HG03460 (cell line): Measurements from ENCODE around the gene HIRA.
"Not testable (repeated sequence)": the region's sequence is repeated elsewhere in the genome, so short reads cannot be mapped to it uniquely, and the experiment has no call there.

Experiments used
- ATAC-seq: cut with Tn5 transposase; IDR thresholded peaks from one replicate; pipeline ENCODE4 v1.9.1; 2021; ENCODE audit not compliant: unreplicated experiment

HIRA gene

GRCh38 chr22:19386248-19386647 is 45.3 kb downstream of the HIRA start:
- no peak for ATAC-seq

GRCh38 chr22:19385221-19385906 is 46.2 kb downstream of the HIRA start:
- no peak for ATAC-seq

GRCh38 chr22:19383292-19383691 is 48.2 kb downstream of the HIRA start:
- ATAC-seq, result no peak

GRCh38 chr22:19382240-19382639 is 49.3 kb downstream of the HIRA start:
- no peak for ATAC-seq

GRCh38 chr22:19378344-19378674 is 53.2 kb downstream of the HIRA start:
- no peak for ATAC-seq

- ATAC-seq, result no peak
These were observed 53.8 kb downstream of the HIRA start for GRCh38 chr22:19377565-19378343.

GRCh38 chr22:19376971-19377370 is 54.6 kb downstream of the HIRA start:
- no peak for ATAC-seq

GRCh38 chr22:19376247-19376646 is 55.3 kb downstream of the HIRA start:
- no peak for ATAC-seq

- ATAC-seq, result no peak
These were observed 56.1 kb downstream of the HIRA start for GRCh38 chr22:19375435-19375834.

GRCh38 chr22:19374410-19374809 is 57.1 kb downstream of the HIRA start:
- no peak for ATAC-seq

GRCh38 chr22:19373450-19373849 is 58.1 kb downstream of the HIRA start:
- ATAC-seq, result no peak

GRCh38 chr22:19371893-19372292 is 59.6 kb downstream of the HIRA start:
- no peak for ATAC-seq

GRCh38 chr22:19368876-19369275 is 62.7 kb downstream of the HIRA start:
- ATAC-seq, result no peak

- no peak for ATAC-seq
These were observed 63.7 kb downstream of the HIRA start for GRCh38 chr22:19367763-19368367.

- not testable (repeated sequence) for ATAC-seq
These were observed 68.0 kb downstream of the HIRA start for GRCh38 chr22:19363541-19363940.

GRCh38 chr22:19361501-19362103 is 69.9 kb downstream of the HIRA start:
- peak; percentile 88 for ATAC-seq

GRCh38 chr22:19360862-19361261 is 70.7 kb downstream of the HIRA start:
- no peak for ATAC-seq

- ATAC-seq, result no peak
These were observed 71.2 kb downstream of the HIRA start for GRCh38 chr22:19360300-19360792.

GRCh38 chr22:19359554-19360299 is 71.8 kb downstream of the HIRA start:
- ATAC-seq, result no peak

- no peak for ATAC-seq
These were observed 72.6 kb downstream of the HIRA start for GRCh38 chr22:19358703-19359553.
